ENCODE data around the gene VILL.
A peak's percentile ranks its signal among the peaks of the same experiment; 100 is the strongest.
"Not testable (repeated sequence)": the region's sequence is repeated elsewhere in the genome, so short reads cannot be mapped to it uniquely, and the experiment has no call there.

VILL gene

DNA sequence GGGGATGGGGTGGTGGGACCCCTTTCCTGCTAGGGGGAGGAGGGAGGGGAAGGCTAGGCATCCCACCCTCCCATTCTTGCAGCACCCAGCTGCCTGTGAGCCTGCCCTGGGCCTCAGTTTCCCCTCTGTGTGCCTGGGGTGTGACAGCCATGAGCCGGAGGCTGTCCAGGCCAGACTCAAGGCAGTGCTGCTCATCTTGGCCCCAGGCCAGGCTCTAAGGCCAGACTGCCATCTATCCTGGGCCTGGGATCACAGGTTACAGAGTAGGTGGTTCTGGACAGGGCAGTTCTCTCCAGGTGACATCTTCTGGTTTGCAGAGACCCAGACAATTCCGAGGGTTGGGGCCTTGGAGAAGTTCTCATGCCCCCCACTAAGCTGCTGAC, 3.3 kb upstream of the VILL start:
- no peak for DNase-seq

DNA sequence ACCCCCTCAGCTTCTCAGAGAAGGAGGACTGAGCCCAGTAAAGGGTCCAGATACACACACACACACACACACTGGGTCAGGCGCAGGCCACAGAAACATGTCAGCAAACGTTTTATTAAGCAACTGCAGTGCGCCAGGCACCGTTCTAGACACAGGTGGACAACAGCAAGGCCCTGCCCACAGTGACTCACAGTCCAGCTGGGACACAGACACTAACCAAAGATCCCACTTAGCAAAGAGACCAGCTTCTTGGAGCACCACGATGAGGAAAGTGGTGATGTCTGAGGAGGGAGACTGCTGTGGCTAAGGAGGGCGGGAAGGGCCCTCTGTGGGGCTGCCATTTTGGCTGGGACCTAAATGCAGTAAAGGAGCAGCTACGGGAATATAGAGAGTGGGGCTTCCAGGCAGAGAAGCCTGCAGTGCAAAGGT, 2.8 kb upstream of the VILL start:
- peak; percentile 49 for DNase-seq

DNA sequence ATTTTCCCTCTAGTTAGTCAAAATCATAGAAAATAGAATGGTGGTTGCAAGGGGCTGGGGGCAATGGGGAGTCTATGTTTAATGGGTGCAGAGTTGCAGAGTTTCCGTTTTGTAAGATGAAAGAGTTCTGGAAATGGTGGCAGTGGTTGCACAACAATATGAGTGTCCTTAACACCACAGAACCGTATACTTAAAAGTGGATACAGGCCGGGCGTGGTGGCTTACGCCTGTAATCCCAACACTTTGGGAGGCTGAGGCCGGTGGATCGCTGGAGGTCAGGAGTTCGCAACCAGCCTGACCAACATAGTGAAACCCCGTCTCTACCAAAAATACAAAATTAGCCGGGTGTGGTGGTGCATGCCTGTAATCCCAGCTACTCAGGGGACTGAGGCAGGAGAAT, 2.2 kb upstream of the VILL start:
- DNase-seq = not testable (repeated sequence)

DNA sequence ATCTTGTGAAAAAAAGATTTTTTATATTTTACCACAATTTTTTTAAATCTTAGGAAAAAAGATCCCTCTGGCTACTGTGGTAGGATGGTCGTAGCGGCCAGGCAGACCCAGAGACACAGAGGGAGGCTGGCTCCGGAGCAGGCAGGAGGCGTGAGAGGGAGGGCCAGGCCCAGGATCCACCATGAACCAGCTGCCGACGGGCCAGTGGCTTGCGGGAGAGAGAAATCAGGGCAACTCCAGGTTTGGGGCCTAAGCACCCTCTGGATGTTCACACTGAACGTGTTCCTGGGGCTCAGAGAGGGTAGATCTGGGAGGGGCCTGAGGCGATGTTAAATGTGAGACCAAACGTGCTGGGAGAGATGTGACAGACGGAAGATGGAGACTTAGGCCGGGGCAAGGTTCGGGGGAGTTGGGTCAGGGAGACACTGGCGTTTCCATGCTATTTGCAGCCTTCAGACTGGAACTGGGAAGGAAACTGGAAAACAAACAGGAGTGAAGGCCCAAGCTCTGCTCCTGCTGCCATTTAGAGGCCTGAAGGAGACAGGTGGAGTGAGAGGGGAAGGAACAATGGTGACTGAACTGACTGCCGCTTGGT, 1.6 kb upstream of the VILL start:
- DNase-seq = no peak

DNA sequence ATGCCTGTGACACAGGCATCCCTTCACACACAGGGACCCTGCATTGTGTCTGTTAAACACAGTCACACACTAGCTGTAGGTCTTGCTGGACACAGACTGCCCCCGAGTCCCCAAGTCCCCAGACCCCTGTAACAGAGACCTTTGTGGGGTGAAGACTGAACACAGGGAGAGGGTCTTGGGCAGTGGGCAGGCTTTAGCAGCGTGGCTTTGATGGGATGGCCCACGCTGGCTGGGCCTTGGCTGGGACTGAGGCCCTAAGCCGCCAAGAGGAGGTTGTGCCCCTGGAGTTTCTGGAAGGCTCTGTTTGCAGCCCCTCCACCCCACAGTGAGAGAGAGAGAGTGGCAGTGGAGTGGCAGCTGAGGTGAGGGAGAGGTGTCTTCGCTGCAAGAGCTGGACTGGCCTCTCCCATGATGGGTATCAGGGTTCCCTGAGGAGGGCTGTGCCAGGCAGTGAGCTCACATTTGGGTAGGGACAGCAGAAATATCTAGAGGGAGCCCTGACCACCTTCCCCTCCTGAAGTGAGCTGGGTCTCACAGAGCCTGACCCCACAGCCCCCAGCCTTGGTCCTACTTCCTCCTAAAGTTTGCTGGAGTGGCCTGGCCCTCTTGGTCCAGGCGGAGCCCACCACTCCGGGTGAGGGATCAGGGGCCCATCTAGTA, 635 bp upstream of the VILL start:
- no peak for DNase-seq

DNA sequence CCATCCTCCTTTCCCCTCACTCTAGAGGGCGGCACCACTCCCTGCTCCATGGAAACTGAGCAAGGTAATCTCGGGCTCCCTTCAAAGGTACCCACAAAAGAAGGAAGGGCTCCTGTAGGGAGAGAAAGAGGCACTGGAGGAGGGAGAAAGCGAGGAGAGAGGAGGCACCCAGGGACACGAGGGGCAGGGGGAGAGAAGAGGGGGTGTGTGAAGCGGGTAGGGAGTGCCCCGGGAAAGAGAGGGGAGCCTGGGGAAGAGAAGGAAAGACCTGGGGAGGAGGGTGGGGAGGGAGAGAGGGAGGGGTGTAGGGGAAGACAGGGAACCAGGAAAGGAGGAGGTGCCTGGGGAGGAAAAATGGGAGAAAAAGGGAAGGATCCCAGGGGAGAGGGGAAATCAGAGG, 523 bp downstream of the VILL start:
- no peak for DNase-seq

DNA sequence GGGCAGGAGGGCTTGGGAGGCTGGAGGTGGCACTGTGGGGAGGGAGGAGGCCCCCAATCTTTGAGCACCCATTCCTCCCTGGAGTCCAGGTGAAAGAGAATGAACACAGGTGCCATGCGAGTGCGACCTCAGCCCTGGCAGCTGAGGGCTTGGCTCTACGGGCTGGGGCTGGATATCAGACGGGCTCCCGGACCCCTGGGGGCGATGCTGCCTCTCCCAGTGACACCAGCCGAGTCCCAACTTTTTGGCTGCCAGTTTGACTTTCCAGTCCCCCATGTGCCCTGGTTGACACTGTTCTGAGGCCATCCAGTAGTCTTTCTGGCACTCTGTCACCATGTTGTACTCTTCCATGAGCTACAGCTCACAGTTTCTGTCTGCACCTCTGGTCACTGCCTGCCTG, 1.2 kb downstream of the VILL start:
- DNase-seq = no peak

DNA sequence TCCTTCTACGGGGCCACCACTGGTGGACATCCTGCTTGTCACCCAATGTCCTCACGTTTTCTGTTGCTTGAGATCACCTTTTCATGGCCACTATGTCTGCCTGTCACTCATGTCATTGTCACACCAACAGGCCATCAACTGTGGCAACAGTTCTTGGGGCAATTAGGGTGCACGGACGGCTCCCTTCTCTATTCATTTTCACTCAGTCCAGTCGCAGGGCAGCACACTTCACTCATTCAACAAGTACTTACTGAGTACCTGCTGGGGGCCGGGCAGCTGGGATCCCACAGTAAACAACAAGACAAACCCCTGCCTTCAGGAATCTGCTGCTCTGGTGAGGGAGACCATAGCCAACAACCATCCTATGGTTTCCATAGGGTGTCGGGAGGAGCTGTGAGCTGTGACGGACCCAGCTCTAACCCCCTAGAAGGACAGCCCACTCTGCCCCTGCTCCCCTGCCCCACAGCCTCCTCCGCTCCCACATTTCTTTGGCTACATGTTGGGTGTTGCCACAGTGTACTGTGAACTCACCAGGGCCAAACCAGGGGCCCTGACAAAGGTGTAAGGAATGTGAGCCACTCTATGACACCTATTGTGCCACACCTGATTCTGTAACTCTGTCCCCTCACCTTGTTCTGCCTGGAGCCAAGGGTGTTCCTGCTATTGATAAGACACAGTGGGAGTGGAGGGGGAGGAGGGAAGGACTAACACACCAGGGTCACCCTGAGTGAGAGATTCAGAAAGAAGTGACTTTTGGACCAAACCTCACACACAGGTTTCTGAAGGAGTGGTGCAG, 1.9 kb downstream of the VILL start:
- DNase-seq = no peak

DNA sequence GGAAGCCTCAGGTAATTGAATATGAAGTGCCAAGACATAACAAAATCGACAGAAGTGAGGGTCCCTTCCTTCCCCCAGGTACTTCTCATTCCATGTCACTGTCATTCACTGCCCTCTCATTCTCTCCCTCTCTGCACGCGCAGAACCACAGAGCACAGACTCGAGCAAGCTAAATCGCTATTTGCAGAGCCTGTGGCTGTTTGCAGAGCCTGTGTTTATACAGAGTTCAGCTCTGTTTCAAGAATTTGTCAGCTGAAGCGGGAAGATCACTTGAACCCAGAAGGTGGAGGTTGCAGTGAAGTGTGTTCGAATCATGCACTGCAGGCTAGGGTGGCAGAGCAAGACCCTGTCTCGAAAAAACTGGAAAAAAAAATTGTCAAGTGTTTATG, 2.5 kb downstream of the VILL start:
- no peak for DNase-seq

DNA sequence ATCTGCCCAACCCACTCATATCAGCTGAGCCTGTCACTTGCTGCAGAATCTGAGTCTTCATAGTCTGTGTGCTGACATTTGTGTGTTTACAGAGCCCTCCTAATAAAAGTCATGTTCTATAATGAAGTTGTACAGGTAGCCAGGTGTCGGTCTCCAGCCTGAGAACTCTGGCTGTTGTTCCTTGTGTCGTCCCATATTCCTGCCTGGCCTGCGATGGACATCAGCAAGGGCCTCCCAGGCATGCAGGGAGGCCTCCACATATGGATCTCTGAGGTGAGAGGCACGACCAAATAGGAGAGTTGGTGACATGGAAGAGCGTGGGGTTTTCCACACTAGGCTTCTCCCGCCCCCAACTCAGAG, 2.9 kb downstream of the VILL start:
- no peak for DNase-seq

DNA sequence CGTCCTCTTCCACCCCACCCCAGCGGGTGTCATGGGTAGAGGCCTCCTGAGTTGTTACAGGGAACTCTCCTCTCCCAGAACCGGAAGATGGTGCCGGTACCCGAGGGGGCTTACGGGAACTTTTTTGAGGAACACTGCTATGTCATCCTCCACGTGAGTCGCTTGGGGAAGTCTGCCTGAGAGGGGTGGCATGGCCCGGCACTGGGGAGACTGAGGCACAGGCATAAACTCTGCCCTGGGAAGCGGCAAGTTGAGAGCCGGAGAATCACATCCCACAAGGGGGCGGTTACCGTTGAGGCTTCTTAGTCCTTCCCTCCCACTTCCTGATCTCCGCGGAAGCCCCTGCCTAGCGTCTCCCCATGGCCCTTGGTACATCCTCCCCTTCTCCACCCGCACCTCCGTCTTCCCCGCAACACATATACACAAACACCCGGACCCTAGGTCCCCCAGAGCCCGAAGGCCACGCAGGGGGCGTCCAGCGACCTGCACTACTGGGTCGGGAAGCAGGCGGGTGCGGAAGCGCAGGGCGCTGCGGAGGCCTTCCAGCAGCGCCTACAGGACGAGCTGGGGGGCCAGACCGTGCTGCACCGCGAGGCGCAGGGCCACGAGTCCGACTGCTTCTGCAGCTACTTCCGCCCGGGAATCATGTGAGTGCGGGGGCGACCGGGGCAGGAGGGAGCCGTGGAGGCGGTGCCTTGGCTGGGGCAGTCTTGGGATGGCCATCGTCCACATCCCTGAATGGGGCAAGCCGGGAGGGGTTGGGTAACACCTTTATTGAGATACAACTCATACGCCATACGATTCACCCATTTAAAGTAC, 3.4 kb downstream of the VILL start:
- peak; percentile 92 for DNase-seq

DNA sequence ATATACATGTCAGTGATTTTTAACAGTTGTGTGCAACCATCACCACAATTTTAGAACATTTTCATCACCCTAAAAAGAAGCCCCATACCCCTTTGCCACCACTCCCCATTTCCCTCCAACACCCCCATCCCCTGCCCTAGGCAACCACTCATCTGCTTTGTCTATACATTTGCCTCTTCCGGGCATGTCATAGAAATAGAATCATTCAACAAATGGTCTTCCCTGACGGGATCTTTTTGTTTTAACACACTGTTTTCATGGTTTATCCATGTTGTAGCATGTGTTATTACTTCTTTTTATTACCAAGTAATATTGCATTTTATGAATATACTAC, 4.0 kb downstream of the VILL start:
- no peak for DNase-seq

DNA sequence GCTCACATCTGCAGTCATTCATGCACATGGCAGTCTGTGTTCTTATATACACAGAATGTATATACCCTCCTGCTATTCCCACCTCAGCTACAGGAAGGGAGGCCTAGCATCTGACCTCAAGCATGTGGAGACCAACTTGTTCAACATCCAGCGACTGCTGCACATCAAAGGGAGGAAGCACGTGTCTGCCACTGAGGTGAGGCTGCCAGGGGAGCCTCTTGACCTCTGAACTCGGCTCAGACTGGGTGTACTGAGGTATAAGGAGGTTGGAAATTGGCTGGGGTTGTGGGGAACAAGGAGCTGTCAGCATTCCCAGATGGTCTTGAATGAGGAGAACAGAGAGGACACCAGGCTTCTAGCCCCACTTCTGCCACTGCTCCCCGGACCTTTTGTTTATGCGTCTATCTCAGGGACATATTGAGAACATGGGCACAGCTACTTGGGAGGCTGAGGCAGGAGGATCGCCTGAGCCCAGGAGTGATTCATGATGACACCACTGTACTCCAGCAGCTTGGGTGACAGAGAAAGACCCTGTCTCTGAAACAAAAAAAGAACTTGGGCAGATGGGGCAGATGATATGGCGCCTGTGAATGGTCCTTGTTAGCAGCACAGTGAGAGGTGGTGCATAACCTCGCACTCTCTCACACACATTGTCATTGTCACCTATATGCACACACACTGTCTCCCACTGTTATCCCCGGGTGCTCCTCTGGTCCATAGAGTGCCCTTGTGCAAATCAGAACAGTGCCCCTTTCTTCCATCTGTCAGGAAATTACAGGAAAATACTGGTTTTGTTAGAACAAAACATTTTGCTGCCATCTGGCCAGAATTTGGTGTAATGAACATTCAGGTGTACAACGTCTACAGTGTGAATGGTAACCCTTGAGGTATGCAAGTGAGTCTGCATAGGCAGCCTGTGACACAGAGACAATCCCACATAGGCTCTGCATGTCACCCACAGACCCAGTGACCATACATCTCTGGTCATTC, 5.4 kb downstream of the VILL start:
- no peak for DNase-seq

DNA sequence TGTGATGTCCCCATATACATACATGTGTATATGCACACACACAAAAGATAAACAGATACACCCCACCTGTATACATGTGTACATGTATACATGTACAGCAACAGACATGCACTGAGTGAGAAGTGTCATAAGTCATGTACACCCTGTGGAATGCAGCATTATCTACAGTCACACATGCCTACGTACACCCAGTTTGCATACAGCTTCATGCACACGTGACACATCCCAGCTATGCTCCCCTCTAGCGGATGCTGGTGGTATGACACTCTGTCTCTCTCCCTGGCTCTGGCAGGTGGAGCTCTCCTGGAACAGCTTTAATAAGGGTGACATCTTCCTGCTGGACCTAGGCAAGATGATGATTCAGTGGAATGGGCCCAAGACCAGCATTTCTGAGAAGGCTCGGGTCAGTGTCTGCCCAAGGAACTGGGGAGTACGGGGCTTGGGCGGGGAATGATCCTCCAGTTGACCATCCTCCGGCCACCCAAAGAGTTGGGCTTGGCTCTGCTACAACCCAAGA, 6.3 kb downstream of the VILL start:
- peak; percentile 93 for DNase-seq

DNA sequence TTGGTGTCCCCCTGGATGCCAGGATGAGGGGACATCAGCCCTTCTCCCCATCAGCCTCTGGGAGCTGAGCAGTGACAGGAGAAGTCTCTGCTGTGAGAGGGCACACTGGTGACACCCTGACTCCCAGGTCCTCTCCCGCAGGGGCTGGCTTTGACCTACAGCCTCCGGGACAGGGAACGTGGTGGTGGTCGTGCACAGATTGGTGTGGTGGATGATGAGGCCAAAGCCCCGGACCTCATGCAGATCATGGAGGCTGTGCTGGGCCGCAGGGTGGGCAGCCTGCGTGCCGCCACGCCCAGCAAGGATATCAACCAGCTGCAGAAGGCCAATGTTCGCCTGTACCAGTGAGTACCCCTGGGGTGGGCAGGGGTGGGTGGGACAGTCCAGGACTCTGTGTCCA, 6.8 kb downstream of the VILL start:
- no peak for DNase-seq

DNA sequence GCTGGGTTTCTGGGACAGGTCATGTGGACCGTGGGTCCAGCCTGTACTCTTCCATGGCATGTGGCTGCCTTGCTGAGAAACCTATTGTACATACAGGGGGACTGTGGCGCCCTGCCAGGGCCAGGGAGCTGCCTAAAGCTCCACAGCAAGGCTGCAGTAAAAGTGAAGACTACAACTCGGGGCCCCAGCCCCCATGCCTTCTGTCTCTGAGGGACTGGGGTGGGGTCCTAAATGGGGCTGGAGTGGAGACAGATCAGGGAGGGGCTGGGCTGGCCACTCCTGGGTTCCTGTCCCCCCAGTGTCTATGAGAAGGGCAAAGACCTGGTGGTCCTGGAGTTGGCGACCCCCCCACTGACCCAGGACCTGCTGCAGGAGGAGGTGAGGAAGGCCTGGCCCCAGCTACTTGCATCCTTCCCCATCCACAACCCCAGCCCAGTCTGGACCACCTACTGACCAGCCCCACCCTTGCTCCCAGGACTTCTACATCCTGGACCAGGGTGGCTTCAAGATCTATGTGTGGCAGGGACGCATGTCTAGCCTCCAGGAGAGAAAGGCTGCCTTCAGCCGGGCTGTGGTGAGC, 7.3 kb downstream of the VILL start:
- no peak for DNase-seq

DNA sequence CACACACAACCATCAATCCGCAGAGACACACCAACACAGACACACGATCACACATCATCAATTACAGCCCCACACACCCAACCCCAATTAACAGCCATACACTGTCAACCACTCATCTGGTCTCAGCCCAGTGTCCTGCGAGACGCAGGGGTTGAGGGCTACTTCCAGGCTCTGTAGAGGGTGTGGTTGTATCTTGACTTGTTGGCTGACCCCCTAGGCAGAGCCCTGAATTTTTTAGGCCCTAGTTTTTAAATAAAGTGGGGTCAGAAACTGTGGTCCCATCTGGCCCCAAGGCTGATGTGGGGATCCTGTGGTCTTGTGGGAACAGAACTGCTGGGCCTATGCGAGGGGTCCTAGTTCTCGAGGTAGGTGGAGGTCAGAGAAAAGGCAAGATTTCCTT, 9.2 kb downstream of the VILL start:
- no peak for DNase-seq

DNA sequence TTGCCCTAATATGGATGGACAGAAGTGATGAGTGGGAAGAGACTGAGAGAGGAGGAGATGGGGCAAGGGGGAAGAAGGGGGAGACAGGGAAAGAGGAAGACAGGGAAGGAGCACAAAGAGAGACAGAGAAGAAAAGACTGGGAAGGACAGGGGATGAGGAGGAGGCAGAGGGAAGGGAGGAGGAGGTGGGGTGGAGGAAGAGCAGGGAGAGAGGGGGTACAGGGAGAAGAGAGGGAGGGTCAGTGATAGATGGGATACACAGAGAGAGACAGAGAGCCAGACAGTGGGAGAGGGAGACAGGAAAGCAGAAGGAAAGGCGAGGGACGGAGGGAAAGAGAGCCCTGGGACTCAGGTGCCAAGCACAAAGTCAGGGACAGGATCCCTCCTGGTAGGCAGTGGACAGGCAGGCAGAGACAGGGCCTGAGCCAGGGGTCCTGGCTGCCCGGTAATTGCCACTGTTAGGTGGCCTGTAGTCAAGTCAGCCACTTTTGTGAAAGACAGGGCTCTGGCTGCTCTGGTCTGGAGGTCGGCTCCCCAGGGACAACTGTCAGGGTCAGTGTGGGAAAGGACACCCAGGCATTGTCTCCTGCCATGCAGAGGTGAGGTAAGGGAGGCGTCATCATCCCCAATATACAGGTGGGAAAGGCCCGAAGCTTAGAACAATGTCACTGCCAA, 9.8 kb downstream of the VILL start:
- no peak for DNase-seq

DNA sequence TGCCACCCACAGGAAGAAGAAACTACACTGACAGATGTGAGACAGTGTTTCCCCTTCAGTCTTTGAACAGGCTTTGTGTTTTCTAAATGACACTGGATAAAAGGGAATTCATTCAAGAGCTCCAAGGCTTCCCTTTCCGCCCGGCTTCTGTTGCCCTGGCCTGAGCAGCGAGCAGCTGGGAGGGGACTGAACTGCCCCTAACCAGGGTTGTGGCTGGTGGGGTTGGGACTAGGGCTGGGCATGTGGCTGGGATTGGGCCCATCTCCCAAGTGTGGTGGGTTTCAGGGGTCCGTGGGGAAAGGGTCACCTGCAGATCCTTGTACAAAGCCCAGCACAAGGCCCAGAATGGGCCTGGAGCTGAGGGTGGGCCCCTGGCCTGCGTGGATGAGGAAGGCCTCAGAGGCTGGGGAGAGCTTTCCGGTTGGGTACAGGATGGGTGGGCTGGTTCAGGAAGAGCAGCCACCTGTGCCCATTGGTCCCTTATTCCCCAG, 10.4 kb downstream of the VILL start:
- DNase-seq = no peak

DNA sequence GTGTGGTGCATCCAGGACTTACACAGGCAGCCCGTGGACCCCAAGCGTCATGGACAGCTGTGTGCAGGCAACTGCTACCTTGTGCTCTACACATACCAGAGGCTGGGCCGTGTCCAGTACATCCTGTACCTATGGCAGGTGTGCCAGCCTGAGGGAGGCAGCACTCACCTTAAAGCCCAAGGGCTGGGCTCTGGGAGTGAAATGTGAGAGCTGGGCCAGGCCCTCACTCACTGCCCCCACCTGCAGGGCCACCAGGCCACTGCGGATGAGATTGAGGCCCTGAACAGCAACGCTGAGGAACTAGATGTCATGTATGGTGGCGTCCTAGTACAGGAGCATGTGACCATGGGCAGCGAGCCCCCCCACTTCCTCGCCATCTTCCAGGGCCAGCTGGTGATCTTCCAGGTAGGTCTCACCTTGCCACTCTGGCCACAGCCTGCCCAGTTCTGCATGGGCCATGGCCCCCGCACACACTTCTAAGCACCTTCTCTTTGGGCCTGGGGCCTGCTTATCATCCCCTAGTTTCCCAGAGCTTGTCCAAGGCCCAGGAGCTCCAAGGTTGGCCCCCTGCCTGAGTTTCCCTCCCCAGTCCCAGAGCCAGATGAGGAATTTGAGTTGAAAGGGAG, 11.0 kb downstream of the VILL start:
- DNase-seq = no peak
